ENCODE measurements around the gene ABCG2. TPM values are rescaled to one million over a fixed set of nuclear protein-coding genes. Genes with fewer than 3 reads are reported as not detected.

Gene ABCG2
- total RNA-seq, 1 experiment from 2014 or later, result 23.7 TPM

DNA sequence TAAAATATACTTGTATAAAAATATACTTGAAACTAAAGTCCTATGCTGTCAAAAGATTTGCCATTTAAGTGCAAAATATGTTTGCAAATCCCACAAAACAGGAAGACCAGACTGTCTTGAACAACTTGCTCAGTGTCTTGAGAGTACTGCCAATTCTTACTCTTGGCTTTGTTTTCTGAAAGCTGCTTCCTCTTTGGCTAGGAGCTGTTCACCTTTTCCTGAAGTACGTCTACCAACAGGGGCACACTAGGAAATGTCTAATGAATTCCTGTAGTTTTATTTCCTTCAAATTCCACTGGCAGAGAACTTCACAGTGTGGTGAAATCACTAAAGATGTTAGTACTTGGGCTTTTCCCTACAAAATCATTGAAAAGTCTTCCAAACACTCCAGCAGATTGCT lies 46.4 kb upstream of the ABCG2 start:
- BruUV-seq (replicated peaks), result no TSS peak
- ChIA-PET POLR2A (no interaction called here), CTCF (no interaction called here)
- Histone ChIP-seq H3K4me3 (ENCODE audit: low read depth, low read length) (no peak overlapping the region), H3K36me3 (ENCODE audit: control insufficient read depth, insufficient read depth, low read length) (no peaks in the 10 kb centered on the region), H3K9me3 (no peaks in the 10 kb centered on the region), H3K27me3 (replicated peaks; ENCODE audit: control insufficient read depth, insufficient read depth, low read length) (no peaks in the 10 kb centered on the region), H3K4me1 (peaks cover 9% of the 10 kb centered on the region)
- intact Hi-C loops (cut with micrococcal nuclease; ENCODE audit: unreplicated experiment), result no loop called here
- H3K27ac Mint-ChIP-seq (ENCODE audit: unreplicated experiment), result no peak overlapping the region
- peaks cover 10% of the 10 kb centered on the region for H3K9me3 Mint-ChIP-seq (ENCODE audit: unreplicated experiment)
- TF ChIP-seq CTCF (IDR thresholded peaks at IDR 0.05; ENCODE audit: insufficient read depth in 1 of 2, low read depth in 1 of 2, low read length in 1 of 2, severe bottlenecking in 1 of 2, unreplicated experiment in 1 of 2), result no peak
- no peak overlapping the region for H3K4me3 Mint-ChIP-seq (ENCODE audit: unreplicated experiment)
- DNase-seq, result no peak
- H3K36me3 Mint-ChIP-seq (ENCODE audit: insufficient read depth, unreplicated experiment), result no peaks in the 10 kb centered on the region
- peaks cover 7% of the 10 kb centered on the region for H3K4me1 Mint-ChIP-seq (ENCODE audit: low read depth, unreplicated experiment)
- no peaks in the 10 kb centered on the region for H3K27me3 Mint-ChIP-seq (ENCODE audit: insufficient read depth, unreplicated experiment)

DNA sequence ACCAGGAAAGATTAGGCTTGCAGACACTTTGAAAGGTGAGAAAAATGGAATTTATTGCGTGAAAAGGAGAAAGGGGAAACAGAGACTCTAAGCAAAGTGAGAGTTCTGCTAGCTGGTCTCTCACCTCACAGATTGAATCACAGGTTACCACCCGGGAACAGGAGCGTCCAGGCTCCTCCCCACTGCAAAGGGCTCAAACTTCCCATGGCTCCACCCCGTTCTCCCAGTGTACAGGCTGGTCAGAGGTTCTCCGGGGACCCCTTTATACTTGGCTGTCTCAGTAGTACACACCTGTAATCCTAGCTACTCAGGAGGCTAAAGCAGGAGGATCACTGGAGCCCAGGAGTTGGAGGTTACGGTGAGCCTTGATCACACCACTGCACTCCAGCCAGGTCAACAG lies 44.0 kb upstream of the ABCG2 start:
- ChIA-PET POLR2A (no interaction called here), CTCF (no interaction called here)
- Mint-ChIP-seq H3K4me3 (ENCODE audit: unreplicated experiment) (no peak overlapping the region), H3K36me3 (ENCODE audit: insufficient read depth, unreplicated experiment) (no peaks in the 10 kb centered on the region), H3K4me1 (ENCODE audit: low read depth, unreplicated experiment) (peaks cover 13% of the 10 kb centered on the region), H3K9me3 (ENCODE audit: unreplicated experiment) (peaks cover 10% of the 10 kb centered on the region), H3K27me3 (ENCODE audit: insufficient read depth, unreplicated experiment) (no peaks in the 10 kb centered on the region), H3K27ac (ENCODE audit: unreplicated experiment) (no peak overlapping the region)
- no peaks in the 10 kb centered on the region for H3K4me1 ChIP-seq
- TF ChIP-seq CTCF (IDR thresholded peaks at IDR 0.05; ENCODE audit: insufficient read depth in 1 of 2, low read depth in 1 of 2, low read length in 1 of 2, severe bottlenecking in 1 of 2, unreplicated experiment in 1 of 2), result no peak
- H3K4me3 ChIP-seq (ENCODE audit: low read depth, low read length), result no peak overlapping the region
- no TSS peak for BruUV-seq (replicated peaks)
- no peak for DNase-seq
- H3K36me3 ChIP-seq (ENCODE audit: control insufficient read depth, insufficient read depth, low read length), result no peaks in the 10 kb centered on the region
- H3K27me3 ChIP-seq (replicated peaks; ENCODE audit: control insufficient read depth, insufficient read depth, low read length), result no peaks in the 10 kb centered on the region
- intact Hi-C loops (cut with micrococcal nuclease; ENCODE audit: unreplicated experiment), result no loop called here
- no peaks in the 10 kb centered on the region for H3K9me3 ChIP-seq

DNA sequence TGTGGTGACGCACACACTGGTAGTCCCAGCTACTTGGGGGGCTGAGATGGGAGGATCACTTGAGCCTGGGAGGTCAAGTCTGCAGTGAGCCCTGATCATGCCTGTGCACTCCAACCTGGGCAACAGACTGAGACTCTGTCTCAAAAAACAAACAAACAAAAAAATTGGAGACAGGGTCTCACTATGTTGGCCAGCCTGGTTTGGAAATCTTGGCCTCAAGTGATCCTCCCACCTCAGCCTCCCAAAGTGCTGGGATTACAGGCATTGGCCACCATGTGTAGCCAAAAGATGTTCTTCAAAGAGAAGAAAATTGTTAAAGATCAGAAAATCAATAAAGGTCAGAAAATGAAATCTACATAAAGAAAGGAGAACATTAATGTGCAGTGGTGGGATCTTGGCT lies 41.7 kb upstream of the ABCG2 start:
- no TSS peak for BruUV-seq (replicated peaks)
- no peak for TF ChIP-seq CTCF (IDR thresholded peaks at IDR 0.05; ENCODE audit: insufficient read depth in 1 of 2, low read depth in 1 of 2, low read length in 1 of 2, severe bottlenecking in 1 of 2, unreplicated experiment in 1 of 2)
- no peak overlapping the region for H3K4me3 Mint-ChIP-seq (ENCODE audit: unreplicated experiment)
- Histone ChIP-seq H3K27me3 (replicated peaks; ENCODE audit: control insufficient read depth, insufficient read depth, low read length) (no peaks in the 10 kb centered on the region), H3K9me3 (no peaks in the 10 kb centered on the region), H3K36me3 (ENCODE audit: control insufficient read depth, insufficient read depth, low read length) (no peaks in the 10 kb centered on the region), H3K4me1 (peaks cover 22% of the 10 kb centered on the region), H3K4me3 (ENCODE audit: low read depth, low read length) (no peak overlapping the region)
- H3K27me3 Mint-ChIP-seq (ENCODE audit: insufficient read depth, unreplicated experiment), result no peaks in the 10 kb centered on the region
- DNase-seq, result no peak
- CTCF ChIA-PET, result no interaction called here
- POLR2A ChIA-PET, result no interaction called here
- H3K36me3 Mint-ChIP-seq (ENCODE audit: insufficient read depth, unreplicated experiment), result no peaks in the 10 kb centered on the region
- H3K27ac Mint-ChIP-seq (ENCODE audit: unreplicated experiment), result no peak overlapping the region
- no peaks in the 10 kb centered on the region for H3K9me3 Mint-ChIP-seq (ENCODE audit: unreplicated experiment)
- H3K4me1 Mint-ChIP-seq (ENCODE audit: low read depth, unreplicated experiment), result peaks cover 15% of the 10 kb centered on the region
- intact Hi-C loops (cut with micrococcal nuclease; ENCODE audit: unreplicated experiment), result no loop called here
